NB4 (cell line): ENCODE data around the gene ARID2.
A peak's percentile ranks its signal among the peaks of the same experiment; 100 is the strongest.

Experiments used
- CTCF ChIP-seq: IDR thresholded peaks from one replicate; pipeline ENCODE4 v1.5.1; 2012; ENCODE audit warnings: low read depth, low read length
- POLR2A ChIP-seq: IDR thresholded peaks from 2 replicates; pipeline ENCODE4 v1.6.1; 2011; ENCODE audit warnings: mild to moderate bottlenecking; ENCODE audit not compliant: insufficient read length; ENCODE audit errors: extremely low read depth

GRCh38 chr12:45728630-45729232 lies 775 bp upstream of the ARID2 start:
- peak; percentile 72 for TF ChIP-seq CTCF
- peak; percentile 96 for TF ChIP-seq POLR2A
